DMS53 treated with DMSO at 0.1 percent for 48 hours (cell line): ENCODE measurements around the gene OPN5.

ENCODE experiments used
- DNase-seq: peaks from one replicate; lab custom pipeline; 2025; ENCODE audit not compliant: unreplicated experiment; lab: John Stamatoyannopoulos, UW

OPN5 gene

DNA sequence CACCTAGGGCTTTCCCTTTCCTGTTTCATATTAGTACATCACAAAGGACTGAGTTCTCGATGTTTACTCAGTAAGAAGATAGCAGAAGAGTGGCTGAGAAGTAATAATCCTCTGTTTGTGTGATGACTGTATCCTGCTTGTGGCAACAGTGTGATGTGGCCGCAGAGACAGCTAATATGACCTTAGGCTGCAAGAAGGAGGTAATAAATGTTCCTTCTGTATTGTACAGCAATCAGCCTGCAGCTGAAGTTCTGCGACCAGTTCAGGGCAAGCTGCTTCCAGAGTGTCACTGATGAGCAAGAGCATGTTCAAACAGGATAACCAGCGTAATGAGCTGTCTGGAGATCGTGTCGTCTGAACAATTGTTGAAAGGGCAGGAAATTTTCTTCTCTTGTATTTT is 70.9 kb downstream of the OPN5 start:
- DNase-seq, result no peak

DNA sequence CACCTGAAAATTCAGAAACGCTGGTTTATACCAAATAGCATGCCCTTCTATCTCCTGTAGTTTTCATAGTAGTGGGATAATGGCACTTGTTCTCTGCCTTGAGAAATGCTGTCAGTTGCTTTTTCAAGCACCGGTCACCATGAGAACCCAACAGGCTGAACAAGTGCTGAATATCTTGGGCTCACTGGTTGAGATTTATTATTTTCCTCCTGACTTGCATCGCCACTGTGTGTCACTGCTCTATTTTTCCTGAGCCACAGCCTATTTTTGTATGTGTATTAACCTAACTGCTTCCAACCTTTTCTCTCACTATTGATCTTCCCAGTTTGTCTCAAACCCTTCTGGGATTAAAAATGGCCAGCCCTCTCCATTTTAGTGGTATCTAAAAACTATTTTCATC is 71.9 kb downstream of the OPN5 start:
- DNase-seq, result no peak

DNA sequence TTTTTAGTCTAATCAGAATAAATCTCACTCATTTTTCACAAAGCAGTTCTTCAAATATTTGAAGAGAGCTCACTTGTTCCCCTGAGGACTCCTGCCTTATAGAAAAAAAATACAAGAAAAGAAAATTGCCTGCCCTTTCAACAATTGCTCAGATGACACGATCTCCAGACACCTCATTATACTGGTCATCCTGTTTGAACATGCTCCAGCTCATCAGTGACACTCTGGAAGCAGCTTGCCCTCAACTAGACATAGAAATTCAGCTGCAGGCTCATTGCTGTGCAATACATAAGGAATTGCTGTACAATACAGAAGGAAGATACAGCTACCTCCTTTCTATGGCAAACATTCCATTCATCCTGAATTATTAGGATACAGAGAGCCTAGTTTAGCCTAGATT is 73.1 kb downstream of the OPN5 start:
- no peak for DNase-seq

- no peak for DNase-seq
Measured at GRCh38 chr6:47859175-47859574, 77.3 kb downstream of the OPN5 start.

- no peak for DNase-seq
Measured at GRCh38 chr6:47862731-47863130, 80.9 kb downstream of the OPN5 start.

- no peak for DNase-seq
Measured at GRCh38 chr6:47865206-47865605, 83.4 kb downstream of the OPN5 start.

GRCh38 chr6:47875593-47875992 is 93.8 kb downstream of the OPN5 start:
- DNase-seq, result no peak
